Hepatocyte (in vitro differentiated cells): Measurements from ENCODE around the gene ARL5A.

Experiments used
- CTCF ChIP-seq: fragments of 200-600 bp; sonication (generic); IDR thresholded peaks from 2 replicates; pipeline ENCODE4 v1.5.1; 2016; ENCODE audit warnings: antibody characterized with exemption, mild to moderate bottlenecking; ENCODE audit not compliant: poor library complexity
- EZH2 ChIP-seq: fragments of 200-600 bp; sonication (generic); IDR thresholded peaks from 2 replicates; pipeline ENCODE4 v1.6.1; 2016; ENCODE audit warnings: antibody characterized with exemption, mild to moderate bottlenecking, borderline replicate concordance

- no peak for TF ChIP-seq EZH2
- no peak for TF ChIP-seq CTCF
These were observed 23.5 kb upstream of the ARL5A start for GRCh38 chr2:151851761-151852160.
